ENCODE measurements around the gene PPFIA4.

PPFIA4 gene

DNA sequence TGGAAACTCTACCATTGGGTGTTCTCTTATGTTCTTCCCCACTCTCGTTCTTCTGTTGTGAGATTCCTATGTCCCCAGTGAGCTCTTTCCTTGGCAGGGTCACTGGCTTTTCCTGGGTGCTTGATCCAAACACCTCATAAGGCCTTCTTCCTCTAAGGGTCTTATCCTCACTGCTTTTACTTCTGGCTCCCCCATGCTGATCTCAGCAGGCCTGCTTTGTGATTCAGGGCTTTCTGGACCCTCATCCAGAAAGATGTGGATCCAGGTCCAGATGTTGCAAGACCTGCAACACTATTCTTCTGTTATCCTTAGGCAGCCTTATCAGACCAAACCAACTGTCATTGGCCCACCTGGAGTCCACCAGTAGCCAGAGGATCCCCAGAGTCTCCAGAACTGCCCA, 70.7 kb downstream of the PPFIA4 start:
- no peak overlapping the region for H3K4me3 ChIP-seq (ENCODE audit: low read length)
- TF ChIP-seq ZNF274 (IDR thresholded peaks at IDR 0.05; ENCODE audit: low read depth, low read length) = no peak

DNA sequence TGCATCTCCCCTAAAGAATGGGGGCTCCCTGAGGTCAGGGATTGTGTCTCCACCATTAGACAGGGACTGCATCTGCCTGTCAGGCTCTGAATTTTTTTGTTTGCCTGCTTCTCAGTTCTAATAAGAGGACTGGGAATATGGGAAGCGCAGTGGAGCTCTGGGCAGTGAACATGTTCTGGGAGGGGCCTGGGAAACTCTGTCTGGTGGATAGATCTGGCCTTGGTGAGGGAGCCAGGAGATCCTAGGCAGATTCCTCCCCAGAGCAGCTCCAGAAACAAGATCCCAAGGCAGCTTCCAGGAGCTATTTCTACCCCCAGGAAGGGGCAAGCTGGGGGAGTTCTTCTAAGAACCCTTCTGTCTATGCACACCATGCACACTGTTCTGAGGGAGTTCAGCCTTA, 72.2 kb downstream of the PPFIA4 start:
- no peak overlapping the region for H3K4me3 ChIP-seq (ENCODE audit: low read length)
- TF ChIP-seq ZNF274 (IDR thresholded peaks at IDR 0.05; ENCODE audit: low read depth, low read length) = no peak

DNA sequence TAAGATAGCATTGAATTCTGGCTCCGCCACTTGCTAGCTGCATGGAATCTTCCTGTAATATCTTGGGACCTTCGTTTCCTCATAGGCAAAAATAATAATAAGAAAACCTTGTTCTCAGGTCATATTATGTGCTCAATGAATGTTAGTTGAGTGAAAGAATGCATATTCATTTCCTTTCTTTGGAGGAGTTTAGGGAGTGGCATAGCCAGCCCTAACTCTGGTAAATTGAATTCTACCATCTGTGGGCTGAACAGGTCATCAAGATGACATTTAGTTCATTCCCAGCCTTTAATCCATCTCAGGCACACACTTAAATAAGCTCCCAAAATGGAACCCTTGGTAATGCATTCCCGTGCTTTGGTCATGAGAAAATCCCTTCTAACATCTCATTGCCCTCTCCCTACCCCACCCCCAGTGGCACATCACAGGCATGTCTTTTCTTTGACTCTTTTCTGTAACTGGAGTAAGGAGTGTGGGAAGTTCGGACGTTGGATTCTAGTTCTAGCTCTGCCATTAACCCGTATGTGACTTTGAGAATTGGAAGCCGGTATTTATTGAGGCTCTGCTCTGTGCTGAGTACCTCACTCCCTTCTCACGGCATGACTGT, 72.7 kb downstream of the PPFIA4 start:
- no peak overlapping the region for H3K4me3 ChIP-seq (ENCODE audit: low read length)
- no peak for TF ChIP-seq ZNF274 (IDR thresholded peaks at IDR 0.05; ENCODE audit: low read depth, low read length)

DNA sequence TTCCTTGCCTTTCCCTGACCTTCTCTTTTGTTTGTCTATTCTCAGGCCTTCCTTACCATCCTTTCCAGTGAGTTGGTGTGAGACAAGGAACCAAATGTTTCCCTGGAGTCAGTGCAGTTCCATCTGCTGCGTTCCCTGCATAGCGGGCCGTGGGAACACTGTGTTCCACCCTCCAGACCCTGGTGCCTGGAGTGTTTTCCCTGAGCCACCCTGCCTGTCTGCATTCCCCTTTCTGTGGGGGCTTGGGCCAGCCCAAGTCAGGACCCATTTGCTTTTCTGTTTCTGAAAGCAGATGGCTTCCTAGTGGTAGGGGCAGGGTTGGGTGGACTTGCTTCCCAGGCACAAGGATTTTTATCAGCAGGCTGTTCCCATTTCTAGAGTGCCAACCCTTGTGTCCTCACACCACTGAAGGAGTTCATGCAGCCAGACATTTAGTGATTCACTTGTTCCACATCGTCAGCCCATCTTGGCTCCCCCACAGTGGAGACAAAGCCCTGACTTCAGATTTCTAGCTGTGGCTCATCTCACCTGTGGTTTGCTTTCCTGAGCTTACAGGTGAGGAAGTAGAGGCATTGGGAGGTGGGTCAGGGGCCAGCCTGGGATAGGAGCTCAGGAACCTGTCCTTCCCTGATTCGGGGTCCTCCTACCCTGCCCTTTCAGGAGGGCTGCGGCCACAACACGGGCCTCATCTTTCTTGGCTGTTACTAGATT, 73.7 kb downstream of the PPFIA4 start:
- H3K4me3 ChIP-seq (ENCODE audit: low read length) = no peak overlapping the region
- no peak for TF ChIP-seq ZNF274 (IDR thresholded peaks at IDR 0.05; ENCODE audit: low read depth, low read length)

DNA sequence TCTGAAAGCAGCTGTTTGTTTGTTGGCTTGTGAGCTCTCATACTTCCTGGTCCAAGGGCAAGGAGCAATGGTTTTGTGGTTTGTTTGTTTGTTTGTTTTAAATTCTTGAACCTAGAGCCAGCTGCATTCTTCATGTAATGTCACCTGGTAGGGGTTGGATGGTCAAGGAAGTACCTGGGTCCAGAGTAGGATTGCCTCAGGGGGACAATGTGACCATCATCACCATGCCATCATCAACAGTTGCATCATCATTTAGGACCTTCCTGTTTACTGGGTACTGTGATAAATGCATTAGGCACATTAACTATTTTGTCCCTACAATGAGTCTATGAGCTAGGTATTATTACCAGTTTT, 74.2 kb downstream of the PPFIA4 start:
- TF ChIP-seq ZNF274 (IDR thresholded peaks at IDR 0.05; ENCODE audit: low read depth, low read length) = no peak
- no peak overlapping the region for H3K4me3 ChIP-seq (ENCODE audit: low read length)

DNA sequence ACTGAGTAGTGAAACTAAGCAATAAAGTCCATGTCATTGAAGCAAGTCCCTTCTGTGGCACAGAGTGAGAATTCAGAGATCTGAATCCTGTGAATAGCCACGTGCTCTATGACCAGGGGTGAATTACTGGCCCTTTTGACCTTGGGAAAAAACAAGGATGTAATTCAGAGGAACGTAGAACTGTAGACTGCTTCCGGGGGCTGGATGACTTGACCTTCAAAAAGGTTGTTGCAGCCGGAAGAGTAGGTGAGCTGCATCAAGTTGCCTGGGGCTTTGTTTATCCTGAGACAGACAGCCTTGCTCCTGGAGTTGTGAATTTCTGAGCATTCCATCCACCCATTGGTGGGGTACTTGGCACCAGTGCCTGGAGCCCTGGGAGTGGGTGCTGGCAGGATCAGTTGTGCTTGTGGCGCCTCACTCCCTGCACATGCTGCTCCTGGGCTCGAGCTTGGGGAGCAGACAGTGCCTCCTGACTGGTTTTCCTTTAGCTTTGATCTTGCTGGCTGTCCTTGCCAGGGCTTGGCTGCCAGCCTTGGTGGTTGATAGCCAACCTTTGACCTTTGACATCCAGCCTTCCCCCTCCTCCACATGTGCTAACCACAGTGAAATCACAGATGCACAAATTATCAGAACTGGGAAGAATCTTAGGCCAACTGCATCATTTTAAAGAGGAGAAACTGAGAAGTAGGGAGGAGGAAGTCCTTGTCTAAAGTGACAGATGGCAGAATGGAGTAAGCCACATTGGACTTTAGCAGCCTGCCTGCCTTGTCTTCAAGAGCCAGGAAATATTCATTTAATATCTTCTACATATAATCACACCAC, 75.7 kb downstream of the PPFIA4 start:
- H3K4me3 ChIP-seq (ENCODE audit: low read length) = no peak overlapping the region
- TF ChIP-seq ZNF274 (IDR thresholded peaks at IDR 0.05; ENCODE audit: low read depth, low read length) = no peak

DNA sequence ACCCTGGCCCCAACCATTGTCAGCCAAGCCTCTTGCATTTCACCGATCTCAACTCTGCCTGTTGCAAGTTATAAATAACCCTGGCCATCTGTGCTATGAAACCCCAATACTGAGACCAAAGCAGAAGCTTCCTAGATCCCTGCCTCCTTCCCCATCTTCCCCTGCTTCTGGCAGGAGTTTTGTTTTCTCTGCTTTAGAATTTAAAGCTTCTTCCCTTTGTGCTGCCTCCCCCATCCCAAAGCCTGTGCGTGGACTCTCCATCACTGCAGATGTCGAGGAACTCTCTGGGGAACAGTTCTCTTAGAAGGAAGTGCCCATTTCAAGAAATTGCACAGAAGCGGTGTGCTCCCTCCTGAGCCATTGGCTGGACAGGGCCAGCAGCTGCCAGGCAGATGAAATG, 76.9 kb downstream of the PPFIA4 start:
- no peak overlapping the region for H3K4me3 ChIP-seq (ENCODE audit: low read length)
- no peak for TF ChIP-seq ZNF274 (IDR thresholded peaks at IDR 0.05; ENCODE audit: low read depth, low read length)

DNA sequence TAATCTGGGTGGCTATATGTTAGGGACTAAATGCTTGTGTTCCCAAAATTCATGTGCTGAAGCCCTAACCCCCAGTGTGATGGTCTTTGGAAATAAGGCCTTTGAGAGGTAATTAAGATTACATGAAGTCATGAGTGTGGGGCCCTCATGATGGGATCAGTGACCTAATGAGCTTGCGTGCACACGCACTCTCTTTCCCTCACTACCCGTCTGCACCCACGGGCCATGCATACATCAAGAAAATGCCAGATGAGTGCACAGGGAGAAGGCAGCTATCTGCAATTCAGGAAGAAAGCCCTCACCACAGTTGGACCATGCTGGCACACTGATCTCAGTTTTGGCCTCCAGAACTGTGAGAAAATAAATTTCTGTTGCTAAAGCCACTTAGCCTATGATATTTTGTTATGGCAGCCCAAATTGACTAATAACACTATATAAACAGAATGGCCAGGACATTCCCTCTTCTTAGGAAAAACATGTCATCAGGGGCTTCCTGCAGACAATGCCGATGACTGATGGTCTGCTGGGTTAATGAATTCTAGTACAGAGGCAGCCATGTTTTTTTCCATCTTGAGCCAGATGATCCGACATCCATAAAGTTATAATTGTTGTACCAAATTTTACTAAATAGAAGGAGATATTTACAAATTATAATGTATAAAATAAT, 77.7 kb downstream of the PPFIA4 start:
- no peak overlapping the region for H3K4me3 ChIP-seq (ENCODE audit: low read length)
- TF ChIP-seq ZNF274 (IDR thresholded peaks at IDR 0.05; ENCODE audit: low read depth, low read length) = no peak

DNA sequence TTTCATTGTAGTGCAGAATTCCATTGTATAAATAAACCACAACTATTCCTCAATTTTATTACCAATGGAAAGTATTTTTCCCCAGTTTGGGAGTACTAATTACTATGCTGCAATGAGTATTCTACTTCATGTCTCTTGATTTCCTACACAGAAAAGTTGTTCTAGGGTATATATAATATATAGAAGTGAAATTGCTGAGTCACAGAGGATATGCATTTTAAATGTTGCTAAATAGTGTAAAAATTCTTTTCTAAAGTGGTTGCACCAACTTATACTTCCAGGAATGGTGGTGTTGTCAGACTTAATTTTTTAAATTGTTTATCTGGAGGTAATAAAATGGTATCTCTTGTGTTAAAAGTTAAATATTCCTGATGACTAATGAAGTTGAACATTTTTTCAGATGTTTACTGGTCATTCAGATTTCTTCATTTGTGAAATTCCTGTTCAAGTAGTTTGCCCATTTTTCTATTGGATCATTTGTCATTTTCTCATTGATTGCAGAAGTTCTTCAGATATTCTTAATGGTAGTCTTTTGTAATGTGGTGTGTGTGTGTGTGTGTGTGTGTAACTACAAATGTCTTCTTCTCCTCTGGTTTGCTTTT, 78.6 kb downstream of the PPFIA4 start:
- no peak for TF ChIP-seq ZNF274 (IDR thresholded peaks at IDR 0.05; ENCODE audit: low read depth, low read length)
- no peak overlapping the region for H3K4me3 ChIP-seq (ENCODE audit: low read length)

DNA sequence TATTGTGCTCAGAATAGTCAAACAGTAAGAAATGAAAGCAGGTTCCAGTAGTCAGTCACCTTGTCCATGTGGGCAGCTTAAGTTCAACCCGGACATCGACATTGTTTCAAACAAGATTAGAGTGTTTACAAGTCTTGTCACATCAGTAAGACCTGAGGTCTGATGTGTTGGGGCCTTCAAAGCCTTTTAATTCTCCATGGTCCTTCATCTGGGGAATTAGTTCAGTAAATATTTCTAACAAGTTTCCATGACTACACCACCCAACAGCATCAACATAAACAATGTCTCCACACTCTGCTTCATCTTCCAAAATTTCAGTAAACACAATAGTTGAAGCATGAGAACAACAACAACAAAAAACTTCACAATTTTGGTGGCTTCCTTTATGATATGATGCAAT, 86.2 kb downstream of the PPFIA4 start:
- no peak for TF ChIP-seq ZNF274 (IDR thresholded peaks at IDR 0.05; ENCODE audit: low read depth, low read length)
- H3K4me3 ChIP-seq (ENCODE audit: low read length) = no peak overlapping the region

DNA sequence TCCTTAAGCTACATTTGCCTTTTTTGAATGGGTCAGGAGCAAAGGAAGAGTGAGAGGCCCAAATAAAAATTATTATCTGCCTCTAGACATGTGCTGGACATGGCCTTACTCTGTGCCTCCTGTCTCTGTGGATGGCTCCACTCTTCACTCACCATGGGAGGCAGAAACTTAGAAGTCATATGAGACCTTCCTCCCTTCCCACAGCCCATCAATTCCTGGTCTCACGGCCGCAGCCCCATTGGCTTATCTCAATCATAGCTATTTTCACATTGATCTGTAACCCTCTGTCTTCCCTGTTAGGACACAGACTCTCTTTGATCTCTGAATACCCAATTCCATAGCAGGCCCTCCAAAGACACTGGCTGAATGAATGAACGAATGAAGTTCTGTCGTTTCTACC, 87.0 kb downstream of the PPFIA4 start:
- no peak for TF ChIP-seq ZNF274 (IDR thresholded peaks at IDR 0.05; ENCODE audit: low read depth, low read length)

DNA sequence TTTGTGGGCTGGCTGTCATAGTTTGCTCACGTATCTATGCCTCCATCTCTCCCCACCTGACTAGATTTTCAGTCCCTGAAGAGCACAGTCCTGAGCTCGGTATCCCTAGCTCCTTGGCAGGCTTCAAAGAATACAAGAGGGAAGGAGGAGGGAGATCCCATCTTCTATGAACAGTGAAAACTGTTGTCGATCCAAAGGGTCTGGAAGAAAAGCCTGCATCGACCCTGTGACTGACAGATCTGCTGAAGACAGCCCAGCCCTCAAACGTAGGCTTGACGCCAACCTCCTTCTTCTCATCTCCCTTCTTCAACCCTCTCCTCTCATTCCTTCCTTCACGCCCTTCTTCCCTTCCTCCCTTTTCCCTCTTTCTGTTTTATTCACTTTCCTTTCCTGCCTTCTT, 87.9 kb downstream of the PPFIA4 start:
- H3K4me3 ChIP-seq (ENCODE audit: low read length) = no peak overlapping the region
- no peak for TF ChIP-seq ZNF274 (IDR thresholded peaks at IDR 0.05; ENCODE audit: low read depth, low read length)

More for the DNA sequence above, 87.0 kb downstream of the PPFIA4 start:
- no peak overlapping the region for H3K4me3 ChIP-seq (ENCODE audit: low read length)

DNA sequence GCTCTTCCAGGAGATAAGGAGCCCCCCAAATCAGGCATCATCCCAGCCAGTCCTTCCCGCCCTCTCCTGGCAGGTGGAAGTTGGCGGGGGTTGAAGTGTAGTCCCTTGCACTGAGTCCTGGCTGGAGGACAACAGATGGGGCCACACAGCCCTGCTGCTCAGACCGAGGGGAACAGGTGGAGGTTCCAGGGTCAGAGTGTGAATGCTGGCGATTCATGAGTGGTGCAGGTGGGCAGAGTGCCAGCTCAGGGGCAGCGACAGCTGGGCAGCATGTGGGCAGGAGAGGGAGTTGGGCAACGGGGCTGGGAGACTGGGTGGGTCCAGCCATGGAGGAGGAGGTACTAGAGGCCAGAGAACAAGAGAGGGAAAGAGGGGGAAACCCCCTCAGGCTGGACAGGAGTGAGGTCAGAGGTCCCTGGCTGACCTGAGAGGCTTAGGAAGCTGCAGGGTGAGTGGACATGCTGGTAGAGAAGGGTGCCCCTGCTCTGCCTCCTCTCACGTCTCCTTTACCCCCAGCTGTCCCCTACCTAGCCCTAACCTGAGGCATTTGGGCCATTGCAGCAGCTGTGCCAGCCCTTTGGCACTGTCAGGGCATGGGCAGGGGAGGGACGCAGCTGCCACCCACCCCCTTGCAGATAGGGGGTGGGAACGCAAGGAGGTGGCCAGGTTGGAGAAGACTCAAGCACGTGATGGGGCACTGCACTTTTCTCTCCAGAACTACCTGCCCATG, 90.0 kb downstream of the PPFIA4 start:
- no peak for TF ChIP-seq ZNF274 (IDR thresholded peaks at IDR 0.05; ENCODE audit: low read depth, low read length)
- no peak overlapping the region for H3K4me3 ChIP-seq (ENCODE audit: low read length)
